ENCODE results near the gene GGACT.

- no peak for TF ChIP-seq CTCF (IDR thresholded peaks at IDR 0.05; ENCODE audit: low read length)
- no peak for TF ChIP-seq EZH2 (IDR thresholded peaks at IDR 0.05; ENCODE audit: borderline replicate concordance, low read length)
These were observed 8.7 kb upstream of the GGACT start for GRCh38 chr13:100597253-100597652.
